ENCODE results near the gene CERS3.

DNA sequence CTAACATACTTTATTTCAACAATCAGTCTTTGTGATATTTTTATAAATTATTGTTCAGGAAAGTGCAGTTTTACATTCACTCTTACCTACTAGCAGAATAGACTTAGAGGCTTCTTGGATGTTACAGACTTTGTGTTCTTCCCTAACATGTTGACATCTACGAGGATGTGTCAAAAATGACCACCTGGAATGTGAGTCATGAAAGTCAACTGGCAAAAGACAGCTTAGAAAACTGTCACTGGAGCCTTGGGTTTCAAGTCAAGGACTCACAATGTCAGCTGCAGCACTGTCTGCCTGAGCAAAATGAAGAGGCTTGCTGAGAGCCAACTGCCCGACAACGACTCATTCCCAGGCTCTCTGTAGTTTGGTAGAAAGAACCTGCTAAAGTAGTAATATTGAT lies 91.5 kb downstream of the CERS3 start:
- TF ChIP-seq POLR2AphosphoS5 (IDR thresholded peaks at IDR 0.05; ENCODE audit: borderline replicate concordance, low read depth, low read length) (no peak), EZH2 (IDR thresholded peaks at IDR 0.05) (no peak)
